ENCODE results near the gene RPL13. TPM values are rescaled to one million over a fixed set of nuclear protein-coding genes. Genes with fewer than 3 reads are reported as not detected.

RPL13 gene
- total RNA-seq, 2 experiments from 2014 or later = 3,056 to 3,151 TPM

DNA sequence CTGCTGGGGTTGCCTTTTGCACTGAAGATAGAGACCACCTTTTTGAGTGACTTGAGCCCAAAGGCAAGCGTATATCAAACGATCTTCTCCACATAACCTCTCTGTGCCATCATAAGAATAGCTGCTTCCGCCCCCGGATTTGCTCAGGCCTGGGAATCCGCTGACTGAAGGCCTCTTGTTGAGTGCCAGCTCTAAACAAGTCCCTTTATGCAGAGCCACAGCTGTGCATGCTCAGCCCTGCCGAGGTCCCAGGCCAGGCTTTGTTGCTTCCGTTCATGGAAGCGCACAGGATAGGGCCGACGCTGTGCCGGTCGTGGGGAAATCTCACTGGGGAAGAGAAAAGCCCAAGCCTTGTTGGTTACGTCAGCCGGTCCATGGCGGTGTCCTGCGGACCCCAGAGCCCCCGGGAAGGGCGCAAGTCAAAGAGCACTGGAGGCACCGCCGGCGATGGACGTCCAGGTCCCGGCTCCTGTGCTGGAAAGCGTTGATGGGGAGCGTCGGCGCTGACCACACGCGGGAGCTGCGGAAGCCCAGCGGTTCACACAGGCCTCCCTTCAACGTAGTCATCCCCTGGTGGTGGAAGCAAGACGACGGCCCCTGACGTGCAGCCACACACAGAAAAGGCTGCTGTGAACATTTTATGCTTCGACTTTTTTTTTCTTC lies 23.5 kb upstream of the RPL13 start:
- no peak for ATAC-seq
- H3K4me3 Mint-ChIP-seq = no peak overlapping the region
- no peaks in the 10 kb centered on the region for H3K9me3 Mint-ChIP-seq
- no peak for DNase-seq
- H3K27me3 Mint-ChIP-seq = no peaks in the 10 kb centered on the region
- H3K4me1 Mint-ChIP-seq (ENCODE audit: low read depth) = peaks cover 23% of the 10 kb centered on the region
- no peak for TF ChIP-seq CTCF (IDR thresholded peaks at IDR 0.05)
- CTCF ChIA-PET = interaction anchor here (1.1 kb wide), 1 partner anchor 20 kb away, joined by 3 read pairs; no protein-coding TSS in a partner anchor
- peaks cover 34% of the 10 kb centered on the region for H3K36me3 Mint-ChIP-seq (ENCODE audit: low read depth)
- POLR2A ChIA-PET = interaction anchor here (1.3 to 1.8 kb wide), 2 partner anchors 12 to 26 kb away, joined by 3 to 5 read pairs; no protein-coding TSS in a partner anchor
- intact Hi-C loops (cut with micrococcal nuclease) = no loop called here
- H3K27ac Mint-ChIP-seq = no peak overlapping the region

GRCh38 chr16:89537549-89537925 lies 22.9 kb upstream of the RPL13 start:
- Mint-ChIP-seq H3K4me1 (ENCODE audit: low read depth) (peaks cover 23% of the 10 kb centered on the region), H3K27me3 (no peaks in the 10 kb centered on the region), H3K9me3 (no peaks in the 10 kb centered on the region), H3K36me3 (ENCODE audit: low read depth) (peaks cover 30% of the 10 kb centered on the region), H3K4me3 (no peak overlapping the region), H3K27ac (no peak overlapping the region)
- intact Hi-C loops (cut with micrococcal nuclease) = no loop called here
- CTCF ChIA-PET = interaction anchor here (1.1 kb wide), 1 partner anchor 19 kb away, joined by 3 read pairs; no protein-coding TSS in a partner anchor
- POLR2A ChIA-PET = interaction anchor here (1.1 to 1.8 kb wide), 3 partner anchors 9 to 25 kb away, joined by 3 to 5 read pairs (median 4); no protein-coding TSS in a partner anchor
- ATAC-seq = no peak
- TF ChIP-seq CTCF (IDR thresholded peaks at IDR 0.05) = no peak
- DNase-seq = no peak

GRCh38 chr16:89538286-89538685 lies 22.2 kb upstream of the RPL13 start:
- no peak for DNase-seq
- Mint-ChIP-seq H3K4me1 (ENCODE audit: low read depth) (peaks cover 23% of the 10 kb centered on the region), H3K4me3 (no peak overlapping the region), H3K9me3 (no peaks in the 10 kb centered on the region), H3K36me3 (ENCODE audit: low read depth) (peaks cover 25% of the 10 kb centered on the region), H3K27ac (no peak overlapping the region), H3K27me3 (no peaks in the 10 kb centered on the region)
- POLR2A ChIA-PET = interaction anchor here (1.1 to 1.8 kb wide), 3 partner anchors 9 to 13 kb away, joined by 3 to 5 read pairs (median 4); no protein-coding TSS in a partner anchor
- CTCF ChIA-PET = no interaction called here
- intact Hi-C loops (cut with micrococcal nuclease) = no loop called here
- TF ChIP-seq CTCF (IDR thresholded peaks at IDR 0.05) = no peak
- no peak for ATAC-seq

- H3K4me3 Mint-ChIP-seq = no peak overlapping the region
- TF ChIP-seq CTCF (IDR thresholded peaks at IDR 0.05) = no peak
- H3K27ac Mint-ChIP-seq = no peak overlapping the region
- H3K36me3 Mint-ChIP-seq (ENCODE audit: low read depth) = peaks cover 3% of the 10 kb centered on the region
- ATAC-seq (no peak), DNase-seq (no peak)
- intact Hi-C loops (cut with micrococcal nuclease) = no loop called here
- H3K4me1 Mint-ChIP-seq (ENCODE audit: low read depth) = no peaks in the 10 kb centered on the region
- H3K27me3 Mint-ChIP-seq = no peaks in the 10 kb centered on the region
- no peaks in the 10 kb centered on the region for H3K9me3 Mint-ChIP-seq
- ChIA-PET POLR2A (interaction anchor here (1.0 kb wide), 1 partner anchor 16 kb away, joined by 3 read pairs; no protein-coding TSS in a partner anchor), CTCF (no interaction called here)
These were observed 19.9 kb upstream of the RPL13 start for GRCh38 chr16:89540557-89540956.

GRCh38 chr16:89541792-89542191 lies 18.7 kb upstream of the RPL13 start:
- TF ChIP-seq CTCF (IDR thresholded peaks at IDR 0.05) = no peak
- no peaks in the 10 kb centered on the region for H3K9me3 Mint-ChIP-seq
- no peak for DNase-seq
- POLR2A ChIA-PET = interaction anchor here (0.9 kb wide), 1 partner anchor 10 kb away, joined by 4 read pairs; no protein-coding TSS in a partner anchor
- intact Hi-C loops (cut with micrococcal nuclease) = no loop called here
- no peak for ATAC-seq
- no peak overlapping the region for H3K4me3 Mint-ChIP-seq
- peaks cover 3% of the 10 kb centered on the region for H3K36me3 Mint-ChIP-seq (ENCODE audit: low read depth)
- CTCF ChIA-PET = no interaction called here
- no peak overlapping the region for H3K27ac Mint-ChIP-seq
- no peaks in the 10 kb centered on the region for H3K4me1 Mint-ChIP-seq (ENCODE audit: low read depth)
- H3K27me3 Mint-ChIP-seq = no peaks in the 10 kb centered on the region
